IMR-90 (cell line): Measurements from ENCODE around the gene C14orf119. TPM values are rescaled to one million over a fixed set of nuclear protein-coding genes. Genes with fewer than 3 reads are reported as not detected.

Source experiments
- ATAC-seq: fragments of 200-7000 bp; cut with Tn5 transposase; 2 replicates; pipeline ENCODE4 v1.9.1; 2020; ENCODE audit warnings: low read depth, mild to moderate bottlenecking, moderate library complexity
- BruUV-seq: library from RNA; stranded (reverse); fragments of 400-500 nt; replicated peaks from 2 replicates; lab custom pipeline; 2021; lab: Mats Ljungman, UMichigan
- CTCF ChIA-PET: fragments of 300-600 bp; formaldehyde crosslinking; extraction: SDS; loops from one replicate; lab custom pipeline; 2021; ENCODE audit warnings: antibody characterized with exemption; lab: Yijun Ruan, JAX
- POLR2A ChIA-PET: fragments of 300-600 bp; sonication (Branson Sonifier 250); formaldehyde crosslinking; loops from one replicate; lab custom pipeline; 2022; ENCODE audit warnings: antibody characterized with exemption; ENCODE audit not compliant: unreplicated experiment; lab: Charles Lee
- DNase-seq: peaks from one replicate; pipeline ENCODE4 v3.0.0; 2013
- H2AFZ ChIP-seq: replicated peaks from 2 replicates; pipeline ENCODE3; 2013; ENCODE audit warnings: low read length, mild to moderate bottlenecking; ENCODE audit not compliant: poor library complexity
- H2AK5ac ChIP-seq: 2 replicates; pipeline ENCODE4 v1.6.1; 2013; ENCODE audit warnings: low read depth, low read length, inconsistent platforms
- H2AK9ac ChIP-seq: replicated peaks from 2 replicates; pipeline ENCODE3; 2013; ENCODE audit warnings: mild to moderate bottlenecking, low read depth, low read length, moderate library complexity; ENCODE audit not compliant: poor library complexity
- H2BK120ac ChIP-seq: 2 replicates; pipeline ENCODE4 v1.6.1; 2013; ENCODE audit warnings: low read depth, low read length, inconsistent platforms
- H2BK15ac ChIP-seq: 3 replicates; pipeline ENCODE4 v1.6.1; 2013; ENCODE audit warnings: low read depth, low read length, inconsistent platforms
- H2BK20ac ChIP-seq: 2 replicates; pipeline ENCODE4 v1.6.1; 2013; ENCODE audit warnings: low read depth, mild to moderate bottlenecking, inconsistent platforms, low read length, moderate library complexity
- H2BK5ac ChIP-seq: 2 replicates; pipeline ENCODE4 v1.6.1; 2013; ENCODE audit warnings: mild to moderate bottlenecking, low read depth, low read length, inconsistent platforms; ENCODE audit not compliant: poor library complexity, severe bottlenecking
- H3K14ac ChIP-seq: replicated peaks from 2 replicates; pipeline ENCODE4 v1.6.1; 2013; ENCODE audit warnings: low read depth, low read length, inconsistent platforms
- H3K18ac ChIP-seq: 2 replicates; pipeline ENCODE4 v1.6.1; 2013; ENCODE audit warnings: low read depth, low read length, control low read depth
- H3K23ac ChIP-seq: 2 replicates; pipeline ENCODE4 v1.6.1; 2013; ENCODE audit warnings: low read depth, low read length, inconsistent platforms
- H3K27ac ChIP-seq: 2 replicates; pipeline ENCODE4 v1.5.1; 2013; ENCODE audit warnings: mild to moderate bottlenecking, control low read depth, low read length; ENCODE audit not compliant: insufficient read depth
- H3K27me3 ChIP-seq: 2 replicates; pipeline ENCODE4 v1.6.1; 2013; ENCODE audit warnings: low read length; ENCODE audit not compliant: control insufficient read depth, insufficient read depth
- H3K36me3 ChIP-seq: 2 replicates; pipeline ENCODE4 v1.6.1; 2013; ENCODE audit warnings: low read length, mixed read lengths; ENCODE audit not compliant: control insufficient read depth, insufficient read depth
- H3K4ac ChIP-seq: 2 replicates; pipeline ENCODE4 v1.6.1; 2013; ENCODE audit warnings: low read depth, low read length, inconsistent platforms
- H3K4me1 ChIP-seq: 2 replicates; pipeline ENCODE4 v1.6.1; 2013; ENCODE audit warnings: low read length, mixed read lengths; ENCODE audit not compliant: control insufficient read depth, insufficient read depth
- H3K4me2 ChIP-seq: 2 replicates; pipeline ENCODE4 v1.6.1; 2013; ENCODE audit warnings: low read depth, mild to moderate bottlenecking, control low read depth, low read length, moderate library complexity
- H3K4me3 ChIP-seq: 2 replicates; pipeline ENCODE4 v1.5.1; 2013; ENCODE audit warnings: low read depth, mild to moderate bottlenecking, control low read depth, low read length, moderate library complexity; ENCODE audit not compliant: insufficient read depth
- H3K56ac ChIP-seq: 2 replicates; pipeline ENCODE4 v1.6.1; 2013; ENCODE audit warnings: low read length, inconsistent platforms; ENCODE audit not compliant: insufficient read depth; ENCODE audit errors: extremely low read depth
- H3K79me1 ChIP-seq, 2 experiments: 2 replicates each; pipeline ENCODE4 v1.6.1; 2013; ENCODE audit warnings: low read length in 2 of 2, inconsistent platforms in 1 of 2, low read depth in 1 of 2
- H3K9ac ChIP-seq: 2 replicates; pipeline ENCODE4 v1.6.1; 2013; ENCODE audit warnings: low read depth, low read length, control low read depth
- H3K9me1 ChIP-seq: 2 replicates; pipeline ENCODE4 v1.6.1; 2013; ENCODE audit warnings: low read length, inconsistent platforms; ENCODE audit not compliant: insufficient read depth
- H3K9me3 ChIP-seq: 2 replicates; pipeline ENCODE4 v1.6.1; 2013; ENCODE audit warnings: low read length; ENCODE audit not compliant: control insufficient read depth, insufficient read depth
- H4K20me1 ChIP-seq: 2 replicates; pipeline ENCODE4 v1.6.1; 2013; ENCODE audit warnings: low read length, inconsistent platforms; ENCODE audit not compliant: insufficient read depth
- H4K5ac ChIP-seq: 2 replicates; pipeline ENCODE4 v1.6.1; 2013; ENCODE audit warnings: mild to moderate bottlenecking, low read depth, low read length, control low read depth
- H4K8ac ChIP-seq, 2 experiments: 2 replicates each; pipeline ENCODE4 v1.6.1; 2013; ENCODE audit warnings: low read depth in 2 of 2, low read length in 2 of 2, control low read depth in 1 of 2, inconsistent platforms in 1 of 2
- H4K91ac ChIP-seq: 2 replicates; pipeline ENCODE4 v1.6.1; 2013; ENCODE audit warnings: low read depth, low read length, inconsistent platforms; ENCODE audit not compliant: insufficient read depth
- BHLHE40 ChIP-seq: fragments of 150-350 bp; IDR thresholded peaks from 2 replicates; pipeline ENCODE4 v1.6.1; 2016; ENCODE audit warnings: mild to moderate bottlenecking, low read depth, low read length
- CEBPB ChIP-seq: IDR thresholded peaks from 2 replicates; pipeline ENCODE4 v1.6.1; 2012; ENCODE audit warnings: low read depth, low read length, improper control_type of control experiment
- CHD1 ChIP-seq: IDR thresholded peaks from 2 replicates; pipeline ENCODE4 v1.6.1; 2012; ENCODE audit warnings: low read depth, low read length, improper control_type of control experiment
- CTCF ChIP-seq: conservative IDR thresholded peaks from 2 replicates; pipeline ENCODE4 v1.5.1; 2012; ENCODE audit warnings: mild to moderate bottlenecking, low read depth, low read length, improper control_type of control experiment
- ELK1 ChIP-seq: fragments of 150-350 bp; IDR thresholded peaks from 2 replicates; pipeline ENCODE4 v1.6.1; 2016; ENCODE audit warnings: low read depth, mild to moderate bottlenecking, low read length, moderate library complexity, borderline replicate concordance
- FOS ChIP-seq: fragments of 150-350 bp; IDR thresholded peaks from 2 replicates; pipeline ENCODE4 v1.6.1; 2016; ENCODE audit warnings: low read depth, low read length
- MAFK ChIP-seq: IDR thresholded peaks from 2 replicates; pipeline ENCODE4 v1.6.1; 2012; ENCODE audit warnings: low read depth, low read length, improper control_type of control experiment
- MAZ ChIP-seq: IDR thresholded peaks from 2 replicates; pipeline ENCODE4 v1.6.1; 2012; ENCODE audit warnings: low read depth, mild to moderate bottlenecking, low read length, improper control_type of control experiment, moderate library complexity, borderline replicate concordance
- MXI1 ChIP-seq: IDR thresholded peaks from 2 replicates; pipeline ENCODE4 v1.6.1; 2012; ENCODE audit warnings: low read depth, mild to moderate bottlenecking, low read length, moderate library complexity, borderline replicate concordance
- NFE2L2 ChIP-seq: fragments of 150-350 bp; IDR thresholded peaks from 2 replicates; pipeline ENCODE4 v1.6.1; 2016; ENCODE audit warnings: low read depth, mild to moderate bottlenecking, low read length
- POLR2A ChIP-seq: IDR thresholded peaks from 2 replicates; pipeline ENCODE4 v1.6.1; 2012; ENCODE audit warnings: mild to moderate bottlenecking, low read depth, low read length
- RAD21 ChIP-seq: IDR thresholded peaks from 2 replicates; pipeline ENCODE4 v1.6.1; 2012; ENCODE audit warnings: low read length, improper control_type of control experiment
- RCOR1 ChIP-seq: IDR thresholded peaks from 2 replicates; pipeline ENCODE4 v1.6.1; 2012; ENCODE audit warnings: mild to moderate bottlenecking, low read length, improper control_type of control experiment; ENCODE audit not compliant: insufficient replicate concordance
- RFX5 ChIP-seq: IDR thresholded peaks from 2 replicates; pipeline ENCODE4 v1.8.0; 2012; ENCODE audit warnings: low read depth, mild to moderate bottlenecking, low read length, moderate library complexity
- SMC3 ChIP-seq: fragments of 150-350 bp; IDR thresholded peaks from 2 replicates; pipeline ENCODE4 v1.6.1; 2016; ENCODE audit warnings: low read depth, mild to moderate bottlenecking, antibody characterized with exemption, low read length, moderate library complexity
- USF2 ChIP-seq: fragments of 150-350 bp; IDR thresholded peaks from 2 replicates; pipeline ENCODE4 v1.6.1; 2017; ENCODE audit warnings: mild to moderate bottlenecking, antibody characterized with exemption, low read length, low read depth
- WGBS, 2 experiments: methylation state at CpG; one replicate each; pipeline versions ENCODE4 v1.1.5 to v1.1.7; 2013; ENCODE audit warnings: missing lambda C conversion rate in 2 of 2; ENCODE audit not compliant: insufficient read length in 1 of 2; ENCODE audit errors: extremely low coverage in 2 of 2; 5-methylcytosine and 5-hydroxymethylcytosine counted together
- dilution Hi-C: fragments of 300-500 bp; cut with HindIII; formaldehyde crosslinking; loops from one replicate; pipeline ENCODE4 v1.14.3; 2018; ENCODE audit warnings: low sequenced_read_pairs; ENCODE audit not compliant: unreplicated experiment
- in situ Hi-C: fragments of 300-500 bp; cut with MboI; formaldehyde crosslinking; loops from 3 replicates; pipeline ENCODE4 v1.14.3; 2019; ENCODE audit warnings: low sequenced_read_pairs, inconsistent platforms, mixed read lengths
- intact Hi-C: fragments of 100-400 bp; cut with micrococcal nuclease; formaldehyde crosslinking; loops from 2 replicates; pipeline ENCODE4 v1.10.0; 2022
- polyA plus RNA-seq, 3 experiments: library from polyadenylated mRNA; depleted of rRNA; stranded (reverse); fragments of >200 nt; gene quantifications; 2 replicates each; pipeline ENCODE4 v1.2.3, GENCODE V29; 2012; ENCODE audit warnings: low replicate concordance in 1 of 3
- total RNA-seq: library from RNA; depleted of rRNA; stranded (reverse); fragments of >200 nt; gene quantifications from 2 replicates; pipeline ENCODE4 v1.2.3, GENCODE V29; 2012

C14orf119 gene
- total and polyA plus RNA-seq, 2 of the 4 experiments (the other 2 are of a cell fraction): 74.0 to 83.7 TPM

- dilution Hi-C loops (no loop called here), intact Hi-C loops (no loop called here), in situ Hi-C loops (loop anchor here (5.0 kb wide), 1 partner anchor 56 kb away; the partner anchor contains the start of gene SLC7A8)
- no peak overlapping the region for H2BK5ac ChIP-seq
- no peak overlapping the region for H2BK20ac ChIP-seq
- H4K8ac ChIP-seq: no peak overlapping the region
- peaks cover 23% of the 10 kb centered on the region for H3K27me3 ChIP-seq
- CTCF ChIA-PET: no interaction called here
- no peak overlapping the region for H2AFZ ChIP-seq
- H3K79me1 ChIP-seq: no peaks in the 10 kb centered on the region
- no peak overlapping the region for H3K14ac ChIP-seq
- no peak overlapping the region for H3K56ac ChIP-seq
- POLR2A ChIA-PET: no interaction called here
- no peak overlapping the region for H3K18ac ChIP-seq
- BruUV-seq: no TSS peak
- no peak overlapping the region for H3K4ac ChIP-seq
- no peak overlapping the region for H3K4me2 ChIP-seq
- TF ChIP-seq MAZ (no peak), MAFK (no peak), BHLHE40 (no peak), RFX5 (no peak), USF2 (no peak), RCOR1 (no peak), RAD21 (no peak), MXI1 (no peak), CEBPB (no peak), NFE2L2 (no peak), ELK1 (no peak), CTCF (no peak), CHD1 (no peak), FOS (no peak), SMC3 (no peak), POLR2A (no peak)
- H3K9me3 ChIP-seq: no peaks in the 10 kb centered on the region
- DNase-seq (no peak), ATAC-seq (no peak)
- H2BK120ac ChIP-seq: no peak overlapping the region
- no peaks in the 10 kb centered on the region for H4K20me1 ChIP-seq
- H2AK5ac ChIP-seq: no peak overlapping the region
- H3K27ac ChIP-seq: no peak overlapping the region
- H3K36me3 ChIP-seq: no peaks in the 10 kb centered on the region
- no peak overlapping the region for H2BK15ac ChIP-seq
- H3K9me1 ChIP-seq: no peaks in the 10 kb centered on the region
- H4K5ac ChIP-seq: no peak overlapping the region
- no peak overlapping the region for H2AK9ac ChIP-seq
- no peak overlapping the region for H3K4me3 ChIP-seq
- H3K9ac ChIP-seq: no peak overlapping the region
- no peak overlapping the region for H4K91ac ChIP-seq
- H3K4me1 ChIP-seq: 0 out of 2 replicates have a peak, but pooled peaks cover 3% of the 10 kb centered on the region
- no CpG with 5 or more reads among the region's 9 CpGs for WGBS, 2 experiments
- no peak overlapping the region for H3K23ac ChIP-seq
Measured at GRCh38 chr14:23125933-23126524, 30.7 kb downstream of the C14orf119 start.
